Stimulated activated CD8-positive, alpha-beta memory T cell treated with anti-CD3 and anti-CD28 coated beads, Interleukin-15, amount 100 ng/mL, for 4 hours (primary cell): Measurements from ENCODE around the gene SIKE1.
A peak's percentile ranks its signal among the peaks of the same experiment; 100 is the strongest.

Experiments
- DNase-seq, 2 donors: peaks; one replicate each; pipeline ENCODE4 v3.0.0-alpha.2; 2020; ENCODE audit warnings: low read depth in 2 of 2

SIKE1 gene

DNA sequence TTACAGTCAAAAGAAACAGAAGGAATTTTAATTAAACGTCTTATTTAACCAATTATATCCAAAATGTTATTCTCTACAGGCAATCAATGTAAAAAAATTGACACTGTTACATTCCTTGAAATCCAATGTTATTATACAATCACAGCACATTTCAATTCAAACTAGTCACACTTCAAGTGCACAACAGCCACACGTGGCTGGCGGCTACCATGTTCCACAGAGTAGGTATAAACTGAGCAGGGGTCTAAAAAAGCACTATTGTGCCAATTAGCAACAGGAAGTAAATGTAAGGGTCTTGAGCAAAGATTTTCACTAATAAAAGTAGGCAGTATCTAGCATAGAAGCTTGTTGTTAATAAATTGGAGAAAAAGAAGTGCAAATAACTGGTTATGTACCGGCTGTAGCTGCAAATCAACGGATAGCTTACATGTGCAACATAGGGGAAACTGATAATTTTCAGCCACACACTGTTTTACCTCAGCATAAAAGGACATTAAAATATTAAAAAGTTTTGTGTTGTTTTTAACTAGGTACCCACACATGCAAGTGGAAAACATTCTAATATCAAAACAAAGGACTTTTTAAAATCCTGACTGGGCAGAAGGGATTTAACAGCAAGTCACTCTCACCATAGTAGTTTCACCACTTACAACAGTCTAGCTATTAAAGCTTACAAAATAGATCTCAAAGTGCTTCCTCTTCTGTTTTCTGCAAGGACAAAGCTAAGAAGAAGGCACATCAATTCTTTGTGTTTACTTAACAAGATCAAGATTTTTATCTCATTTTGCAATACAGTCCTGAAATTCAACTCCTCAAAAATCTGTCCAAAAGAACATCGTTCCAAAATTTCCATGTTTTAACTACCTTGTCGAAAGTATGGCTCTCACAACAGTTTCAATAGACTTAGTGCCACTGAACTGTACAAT, 25.2 kb downstream of the SIKE1 start:
- no peak for DNase-seq

DNA sequence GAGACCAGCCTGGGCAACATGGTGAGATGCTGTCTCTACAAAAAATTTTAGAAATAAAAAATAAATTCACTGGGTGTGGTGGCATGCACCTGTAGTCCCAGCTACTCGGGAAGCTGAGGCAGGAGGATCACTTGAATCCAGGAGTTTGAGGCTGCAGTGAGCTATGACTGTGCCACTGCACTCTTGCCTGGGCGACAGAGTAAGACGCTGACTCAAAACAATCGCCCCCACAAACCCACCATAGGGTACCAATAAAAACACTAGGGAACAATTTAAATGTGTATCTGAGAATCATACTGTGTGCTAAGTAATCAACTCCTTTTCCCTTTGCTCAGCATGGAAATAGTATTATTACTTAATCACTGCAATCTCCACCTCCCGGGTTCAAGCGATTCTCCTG, 26.8 kb downstream of the SIKE1 start:
- peak in 1 of 2 donors; percentile 10 for DNase-seq

DNA sequence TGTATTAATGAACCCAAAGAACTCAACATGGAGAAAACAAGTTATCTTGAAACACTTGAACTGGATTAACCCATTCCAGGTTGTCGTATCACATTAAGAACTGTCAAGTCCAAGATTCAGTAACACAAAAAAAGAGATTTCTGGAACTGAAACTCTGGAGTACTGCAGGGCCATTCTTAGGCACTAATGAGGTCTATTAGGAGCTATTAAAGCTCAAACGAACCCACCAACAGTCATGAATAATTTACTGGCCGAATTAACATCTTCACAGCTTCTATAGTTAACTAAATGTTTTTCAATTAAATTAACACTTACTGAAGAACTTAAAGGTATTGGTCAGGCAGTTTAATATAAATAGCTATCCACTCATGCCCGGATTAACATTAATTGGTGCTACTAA, 27.3 kb downstream of the SIKE1 start:
- no peak for DNase-seq

DNA sequence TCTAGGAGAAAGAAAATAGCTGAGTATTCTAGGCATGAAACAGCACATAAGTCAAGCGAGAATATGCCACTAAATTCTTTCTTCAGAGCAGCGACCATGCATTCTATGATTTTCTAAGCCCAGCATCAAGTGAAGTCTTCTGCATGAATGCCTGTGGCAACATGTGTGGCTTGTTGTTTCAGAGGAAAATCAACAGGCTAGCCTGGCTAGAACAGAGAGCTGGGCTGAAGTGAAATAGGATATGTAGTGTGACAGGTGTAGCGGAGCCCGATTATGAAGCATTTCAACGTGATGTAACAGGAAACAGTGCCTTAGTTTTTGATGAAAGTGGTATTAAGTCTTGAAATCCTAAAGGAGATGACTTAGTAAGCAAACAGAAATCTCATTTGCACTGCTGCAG, 29.7 kb downstream of the SIKE1 start:
- DNase-seq = no peak

DNA sequence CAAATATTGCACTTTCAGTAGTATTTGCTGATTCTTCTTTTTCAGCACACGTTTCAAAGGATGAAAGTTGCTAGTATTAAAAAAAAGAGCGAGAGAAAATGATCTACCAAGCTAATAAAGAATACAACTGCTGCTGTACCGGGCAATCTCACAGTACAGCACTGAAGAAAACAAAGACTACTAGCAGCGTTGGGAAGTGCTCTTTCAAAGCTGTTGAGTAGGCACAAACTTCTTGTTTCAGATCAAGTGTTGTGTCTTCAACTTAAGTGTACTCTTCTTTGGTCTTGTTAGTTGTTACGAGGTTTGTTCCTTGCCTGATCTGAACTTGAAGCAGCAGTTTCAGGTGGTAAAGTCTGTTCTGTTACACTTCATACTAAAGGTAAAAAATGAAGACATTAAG, 30.6 kb downstream of the SIKE1 start:
- DNase-seq = no peak

DNA sequence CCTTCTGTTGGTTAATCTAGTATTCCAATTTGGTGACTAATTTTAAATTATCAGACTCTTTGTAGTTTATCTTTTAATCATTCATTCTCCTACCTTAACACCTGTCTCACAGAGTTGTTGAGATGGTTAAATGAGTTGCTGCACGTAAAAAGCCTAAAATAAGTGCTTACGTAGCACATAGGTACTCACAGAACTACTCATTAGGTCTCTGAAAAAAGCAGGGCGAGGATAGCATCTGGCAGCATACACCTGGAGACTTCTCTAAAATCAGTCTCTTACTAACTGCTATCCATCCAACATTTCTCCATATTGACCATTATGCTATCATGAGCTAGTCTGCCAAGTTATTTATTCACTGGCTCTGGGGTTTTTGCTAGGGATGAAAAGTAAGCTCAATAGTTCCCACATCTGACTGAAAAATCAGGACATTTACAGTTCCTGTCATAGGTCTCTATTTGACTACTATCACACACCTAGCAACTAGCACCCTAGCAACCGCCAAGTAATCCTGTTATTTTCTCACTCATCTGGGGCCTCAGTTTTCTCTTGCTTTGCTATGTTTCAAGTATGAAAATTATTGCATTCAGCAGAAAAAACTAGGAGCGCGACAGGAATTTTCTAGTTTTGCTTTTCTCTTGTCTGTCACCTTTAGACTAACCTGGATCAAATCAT, 33.9 kb downstream of the SIKE1 start:
- no peak for DNase-seq

DNA sequence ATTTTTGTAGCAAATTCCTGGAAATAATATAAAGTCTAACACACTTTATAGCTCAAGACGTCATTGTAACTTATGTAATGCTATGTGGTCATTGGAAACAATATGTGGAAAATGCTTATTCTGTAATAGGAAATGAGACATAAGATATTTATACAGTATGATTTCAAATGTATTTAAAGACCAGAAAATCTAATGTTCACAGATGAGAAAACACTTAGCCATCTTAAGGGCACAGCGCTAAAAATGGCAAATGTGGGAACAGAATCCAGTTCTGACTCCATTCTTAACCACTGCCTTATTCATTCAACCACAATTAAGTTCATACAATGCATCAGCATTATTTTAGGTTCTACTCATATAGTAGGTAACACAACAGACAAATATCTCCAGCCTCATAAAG, 35.2 kb downstream of the SIKE1 start:
- no peak for DNase-seq

DNA sequence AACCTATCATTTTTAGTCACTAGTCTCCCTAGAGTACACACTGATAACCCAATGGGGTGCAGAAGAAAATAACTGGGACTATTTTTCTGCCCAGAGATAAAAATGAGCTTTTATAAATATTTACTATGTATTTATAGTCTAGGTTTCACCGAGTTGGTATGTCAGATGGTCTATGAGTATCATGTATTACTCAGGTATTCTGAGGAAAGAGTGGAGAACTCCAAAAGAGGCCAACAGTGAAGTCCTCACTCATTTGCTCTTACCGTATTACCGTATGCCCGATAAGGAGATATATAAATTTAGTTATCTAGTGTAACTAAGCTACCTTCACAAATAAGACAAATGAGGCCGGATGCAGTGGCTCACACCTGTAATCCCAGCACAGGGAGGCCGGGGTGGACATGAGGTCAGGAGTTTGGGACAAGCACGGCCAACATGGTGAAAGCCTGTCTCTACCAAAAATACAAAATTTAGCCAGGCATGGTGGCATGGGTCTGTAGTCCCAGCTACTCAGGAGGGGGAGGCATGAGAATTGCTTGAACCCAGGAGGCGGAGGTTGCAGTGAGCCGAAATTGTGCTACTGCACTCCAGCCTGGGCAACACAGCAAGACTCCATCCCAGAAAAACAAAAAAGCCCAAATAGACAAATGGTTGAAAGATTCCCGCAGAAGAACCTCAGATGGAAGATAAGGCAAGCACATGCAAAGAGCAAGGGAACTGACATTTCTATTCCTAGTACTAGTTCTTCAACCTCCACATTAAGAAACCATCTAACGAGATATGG, 38.3 kb downstream of the SIKE1 start:
- no peak for DNase-seq

DNA sequence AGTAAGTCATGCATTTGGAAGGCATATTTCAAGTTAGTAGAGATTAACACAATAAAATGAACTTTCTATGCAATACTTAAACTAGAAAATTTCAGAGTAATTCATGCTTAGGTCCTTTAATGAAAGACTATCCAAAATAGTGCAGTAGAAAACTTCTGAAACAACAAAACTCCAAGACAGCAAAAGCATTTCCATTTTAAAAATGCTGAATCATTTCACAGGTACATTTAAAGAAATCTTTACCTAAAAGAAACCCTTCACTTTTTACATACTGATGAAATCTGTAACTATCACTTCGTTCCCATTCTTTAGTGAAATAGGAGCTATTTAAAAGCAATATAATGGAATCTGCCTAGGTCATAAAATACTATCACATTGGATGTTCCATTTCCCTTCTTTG, 40.2 kb downstream of the SIKE1 start:
- DNase-seq = no peak

DNA sequence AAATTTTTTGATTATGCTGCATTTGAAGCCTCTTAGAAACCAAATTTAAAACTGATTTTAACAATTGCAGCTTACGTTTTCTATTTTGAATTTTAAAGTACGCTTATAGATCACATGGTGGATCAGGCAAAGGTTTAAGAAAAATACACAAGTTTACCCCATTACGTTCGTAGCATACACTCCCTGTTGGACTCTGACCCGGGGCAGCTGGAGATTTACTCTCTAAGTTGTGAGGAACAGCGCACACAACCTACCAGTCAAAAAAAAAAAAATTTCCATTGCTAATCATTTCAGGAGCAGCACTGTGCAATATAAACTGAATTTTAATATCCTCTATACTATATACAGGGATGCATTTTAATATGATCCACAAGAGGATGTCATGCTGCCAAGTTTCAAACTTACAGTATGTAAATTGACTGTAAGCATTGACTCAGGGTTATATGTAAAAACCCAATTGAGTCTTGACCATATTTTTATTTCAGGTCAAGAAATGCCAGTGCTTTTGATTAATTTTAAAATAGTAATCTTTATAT, 43.1 kb downstream of the SIKE1 start:
- no peak for DNase-seq

DNA sequence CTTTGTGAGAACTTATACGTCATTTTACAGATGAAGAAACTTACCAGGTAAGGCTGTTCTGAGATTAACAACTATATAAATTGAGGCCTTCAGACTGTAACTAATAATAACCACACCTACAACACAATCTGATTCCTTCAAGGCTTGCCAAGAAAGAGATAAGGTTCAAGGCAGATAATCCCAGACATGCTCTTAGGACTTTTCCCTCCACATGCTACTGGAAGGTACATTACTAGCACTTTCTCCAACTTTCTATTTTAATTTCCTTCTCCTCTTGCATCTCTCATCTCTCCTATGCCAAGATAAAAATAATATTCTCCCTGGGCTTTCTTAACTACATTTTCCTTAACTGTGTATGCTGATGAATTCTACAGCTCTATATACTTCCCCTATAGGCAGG, 45.0 kb downstream of the SIKE1 start:
- no peak for DNase-seq

DNA sequence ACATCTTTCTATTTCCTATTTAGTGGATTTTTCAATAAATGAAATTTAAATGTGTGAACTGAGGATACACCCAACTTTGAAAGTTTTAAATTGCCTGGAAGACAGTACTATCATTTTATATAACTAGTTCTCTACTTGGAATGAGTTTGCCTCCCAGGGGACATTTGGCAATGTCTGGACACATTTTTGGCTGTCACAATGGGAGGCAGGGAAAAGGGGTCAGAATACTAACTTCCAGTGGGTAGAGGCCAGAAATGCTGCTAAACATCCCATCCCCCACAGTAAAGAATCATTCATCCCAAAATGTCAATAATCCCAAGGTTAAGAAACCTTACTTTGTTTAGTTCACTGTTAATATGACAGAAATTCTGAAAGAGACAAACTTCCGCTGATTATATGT, 50.7 kb downstream of the SIKE1 start:
- DNase-seq = no peak

DNA sequence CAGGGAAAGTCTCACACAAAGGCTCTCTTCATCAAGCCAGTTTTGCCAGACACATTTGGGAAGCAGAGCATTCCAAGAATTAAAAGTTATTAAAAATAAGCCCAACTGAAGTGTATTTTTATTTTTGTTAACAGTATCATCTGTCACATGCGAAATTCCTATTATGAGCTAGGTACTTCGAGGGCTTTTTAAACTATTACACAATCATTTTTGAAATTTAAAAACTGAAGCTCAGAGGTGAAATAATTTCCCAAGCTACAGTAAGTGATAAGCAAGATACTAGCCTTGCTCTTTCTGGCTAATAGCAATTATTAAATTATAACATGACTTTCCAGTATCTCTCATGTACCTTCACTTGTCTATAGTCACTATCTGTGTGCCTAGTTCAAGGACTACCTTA, 51.9 kb downstream of the SIKE1 start:
- DNase-seq = no peak

DNA sequence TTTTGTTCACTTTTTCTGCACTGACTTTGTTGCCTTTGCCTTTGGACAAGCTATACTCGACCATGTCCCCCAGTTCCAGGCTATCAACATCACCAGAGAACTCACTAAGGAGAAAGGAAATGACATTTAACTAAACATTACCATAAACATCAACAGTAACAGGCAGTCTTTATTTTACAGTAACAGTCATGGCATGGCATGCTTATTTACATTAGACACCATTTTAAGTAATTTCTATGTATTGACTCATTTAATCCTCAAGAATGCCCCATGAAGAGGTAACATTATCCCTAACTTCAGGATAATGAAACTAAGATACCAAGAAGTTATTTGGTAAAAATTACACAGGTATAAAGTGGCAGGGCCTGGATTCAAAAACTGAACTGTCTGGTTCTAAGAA, 55.3 kb downstream of the SIKE1 start:
- DNase-seq = no peak

DNA sequence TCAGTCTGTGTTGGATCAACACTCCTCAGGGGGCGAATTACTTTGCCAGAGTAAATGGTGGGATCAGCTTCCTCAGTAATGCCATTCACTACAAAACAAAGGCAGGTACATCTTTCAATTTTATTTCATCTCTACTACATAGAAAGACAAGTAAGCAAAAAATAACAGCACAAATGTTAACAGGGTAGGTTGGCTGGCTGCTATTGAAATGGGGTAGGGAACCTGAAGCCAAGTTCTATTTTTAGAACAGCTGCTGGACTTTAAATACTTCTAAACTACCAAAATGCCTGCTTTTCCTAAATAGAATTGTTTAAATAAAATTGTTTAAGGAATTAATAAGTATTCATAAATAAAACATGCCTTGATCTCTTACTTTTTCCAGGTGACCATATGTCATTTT, 56.6 kb downstream of the SIKE1 start:
- no peak for DNase-seq

DNA sequence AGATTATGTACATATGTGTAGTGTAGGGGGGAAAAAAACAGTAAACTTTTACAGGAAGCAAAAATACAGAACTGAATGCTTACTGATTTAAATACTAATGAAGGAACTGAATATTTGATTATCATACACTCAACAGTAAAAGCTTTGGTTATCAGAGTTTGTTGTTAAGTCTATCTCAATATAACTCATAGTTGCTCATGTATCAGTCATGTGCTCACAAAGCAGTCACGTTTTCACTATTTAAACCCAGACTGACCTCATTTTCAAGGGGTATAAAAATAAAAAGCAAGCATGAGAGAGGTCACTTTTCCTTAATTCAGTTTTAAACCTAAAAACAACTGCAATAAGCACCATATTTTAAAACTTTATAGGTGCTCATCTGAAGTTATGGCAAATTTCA, 57.0 kb downstream of the SIKE1 start:
- DNase-seq = no peak

DNA sequence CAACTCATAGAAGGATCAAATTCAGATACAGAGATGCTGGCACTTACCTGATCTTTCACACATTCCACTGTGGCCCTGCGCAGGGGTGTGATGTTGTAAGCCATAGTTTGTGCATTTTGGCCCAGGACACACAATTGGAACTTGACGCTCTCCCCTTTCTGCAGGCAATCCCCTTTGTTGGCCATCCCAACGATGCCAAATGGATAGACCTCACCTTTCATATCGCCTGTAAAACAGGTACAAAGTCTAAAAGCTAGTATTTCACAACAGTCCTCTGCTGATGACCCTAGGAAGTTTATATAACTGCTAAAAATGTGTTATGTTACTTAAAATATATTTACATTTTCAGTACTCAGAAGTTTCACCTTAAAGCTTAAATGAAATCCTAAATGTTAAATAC, 60.0 kb downstream of the SIKE1 start:
- DNase-seq = no peak
